Erythroblast (primary cell): ENCODE results near the gene SLC25A13.

ENCODE experiments used
- DNase-seq, 2 experiments: peaks; one replicate each; lab custom pipeline; 2025; lab: John Stamatoyannopoulos, UW
- GATA1 ChIP-seq: IDR thresholded peaks from 2 replicates; pipeline ENCODE4 v1.6.1; 2011; ENCODE audit warnings: low read depth, mild to moderate bottlenecking, control low read depth, low read length, moderate library complexity
- POLR2A ChIP-seq: IDR thresholded peaks from 2 replicates; pipeline ENCODE4 v1.6.1; 2011; ENCODE audit warnings: mild to moderate bottlenecking, low read length

Gene SLC25A13

GRCh38 chr7:96136600-96137239, 185.2 kb downstream of the SLC25A13 start:
- no peak for TF ChIP-seq GATA1
- no peak for TF ChIP-seq POLR2A
- no peak for DNase-seq

GRCh38 chr7:96135241-96135640, 186.7 kb downstream of the SLC25A13 start:
- DNase-seq, result no peak
- no peak for TF ChIP-seq POLR2A
- TF ChIP-seq GATA1, result no peak

- DNase-seq, result peak in 1 of 2 experiments; percentile 2
- no peak for TF ChIP-seq POLR2A
Observed at GRCh38 chr7:96131525-96131924, 190.4 kb downstream of the SLC25A13 start.

GRCh38 chr7:96127746-96128145, 194.2 kb downstream of the SLC25A13 start:
- TF ChIP-seq POLR2A (no peak), GATA1 (no peak)
- no peak for DNase-seq

- TF ChIP-seq GATA1, result no peak
- no peak for TF ChIP-seq POLR2A
- no peak for DNase-seq
Observed at GRCh38 chr7:96126382-96126781, 195.5 kb downstream of the SLC25A13 start.

GRCh38 chr7:96122746-96123145, 199.2 kb downstream of the SLC25A13 start:
- no peak for DNase-seq
- TF ChIP-seq POLR2A (no peak), GATA1 (no peak)

GRCh38 chr7:96121752-96122151, 200.1 kb downstream of the SLC25A13 start:
- TF ChIP-seq POLR2A, result no peak
- no peak for TF ChIP-seq GATA1
- DNase-seq, result no peak

GRCh38 chr7:96120445-96121225, 201.3 kb downstream of the SLC25A13 start:
- no peak for DNase-seq
- TF ChIP-seq GATA1, result no peak
- no peak for TF ChIP-seq POLR2A

GRCh38 chr7:96118449-96119001, 203.4 kb downstream of the SLC25A13 start:
- no peak for TF ChIP-seq GATA1
- TF ChIP-seq POLR2A, result no peak
- no peak for DNase-seq

GRCh38 chr7:96116173-96116572, 205.7 kb downstream of the SLC25A13 start:
- TF ChIP-seq GATA1, result no peak
- TF ChIP-seq POLR2A, result no peak

GRCh38 chr7:96114190-96114589, 207.7 kb downstream of the SLC25A13 start:
- no peak for DNase-seq
- TF ChIP-seq GATA1 (no peak), POLR2A (no peak)

More at GRCh38 chr7:96116173-96116572, 205.7 kb downstream of the SLC25A13 start:
- DNase-seq, result no peak

GRCh38 chr7:96111405-96111804, 210.5 kb downstream of the SLC25A13 start:
- DNase-seq, result no peak
- no peak for TF ChIP-seq POLR2A
- TF ChIP-seq GATA1, result no peak

GRCh38 chr7:96104984-96105383, 216.9 kb downstream of the SLC25A13 start:
- DNase-seq, result no peak

GRCh38 chr7:96102096-96102811, 219.6 kb downstream of the SLC25A13 start:
- TF ChIP-seq POLR2A (no peak), GATA1 (no peak)

More at GRCh38 chr7:96104984-96105383, 216.9 kb downstream of the SLC25A13 start:
- TF ChIP-seq GATA1 (no peak), POLR2A (no peak)

More at GRCh38 chr7:96102096-96102811, 219.6 kb downstream of the SLC25A13 start:
- no peak for DNase-seq
